Measurements from ENCODE around the gene ZNF502. TPM values are rescaled to one million over a fixed set of nuclear protein-coding genes. Genes with fewer than 3 reads are reported as not detected.

The ZNF502 gene
- total and polyA plus RNA-seq, 2 of the 13 experiments (the other 11 are each of a cell fraction or from before 2014, with no cell fraction given) = not detected

- TF ChIP-seq ZNF850 (CRISPR knock-in tag; conservative IDR thresholded peaks at IDR 0.05) (0 out of 2 replicates have a peak, but pooled peaks have one; percentile 50), ZNF317 (CRISPR knock-in tag; IDR thresholded peaks at IDR 0.05) (peak; percentile 29; the same call in 1 of the 2 replicates), ZZZ3 (CRISPR knock-in tag; IDR thresholded peaks at IDR 0.05; ENCODE audit: borderline replicate concordance) (0 out of 2 replicates have a peak, but pooled peaks have one; percentile 14), SNAI1 (CRISPR knock-in tag; IDR thresholded peaks at IDR 0.05; ENCODE audit: borderline replicate concordance) (no peak)
These were observed 48.6 kb downstream of the ZNF502 start (continued) for GRCh38 chr3:44761101-44761423.

- ChIA-PET POLR2A (interaction anchor here (0.6 to 2.9 kb wide), 3 partner anchors 32 to 1768 kb away, joined by 3 to 26 read pairs (median 4); partner anchors contain the start of gene ZNF501), CTCF (ENCODE audit: low intra/inter-chr PET ratio, low total read pairs) (no interaction called here)
- H3K36me3 ChIP-seq (replicated peaks in 1 of 2; ENCODE audit: control insufficient read depth in 1 of 2, insufficient read depth in 2 of 2, low read length in 2 of 2) = peaks cover 1 to 14% of the 10 kb centered on the region in 2 experiments; a peak in 4 of 5 replicates
- peak; percentile 90 for ATAC-seq
- H3K4me1 ChIP-seq (ENCODE audit: insufficient read depth, low read length) = peaks cover 40% of the 10 kb centered on the region
- H3K4me3 ChIP-seq (replicated peaks in 1 of 3; ENCODE audit: insufficient read depth in 1 of 3, low read depth in 2 of 3, low read length in 3 of 3) = peak within 1 kb of the TSS; percentile 61 to 94 (median 88)
- FAIRE-seq = peak; percentile 66
- no peaks in the 10 kb centered on the region for H4K20me1 ChIP-seq (ENCODE audit: insufficient read depth, low read length)
- in situ Hi-C loops (cut with HindIII; ENCODE audit: extremely low pct_ligation_motif_present, low pct_unique_long_range_greater_than_20kb) (no loop called here), intact Hi-C loops (cut with micrococcal nuclease; ENCODE audit: unreplicated experiment) (loop anchor here (2.0 to 10.0 kb wide), 2 partner anchors 33 to 227 kb away; partner anchors contain the start of gene ZNF501)
- peak within 1 kb of the TSS; percentile 80 for H3K4me2 ChIP-seq (ENCODE audit: low read depth, low read length)
- BruUV-seq (replicated peaks) = no TSS peak
- H3K79me2 ChIP-seq (ENCODE audit: insufficient read depth, low read length) = peaks cover 55% of the 10 kb centered on the region
- H3K27ac ChIP-seq (ENCODE audit: extremely low read length, insufficient read depth, low read length) = peak within 1 kb of the TSS; percentile 79
- peak within 1 kb of the TSS; percentile 89 for H2AFZ ChIP-seq (ENCODE audit: low read length)
- peak; percentile 89 for DNase-seq (ENCODE audit: low spot score)
- WGBS (ENCODE audit: low lambda C conversion rate) = 0% methylated on average over 11 of the region's 64 CpGs
- H3K9ac ChIP-seq (ENCODE audit: insufficient read depth, low read depth, low read length) = peak within 1 kb of the TSS; percentile 98
- H3K27me3 ChIP-seq (ENCODE audit: control insufficient read depth in 1 of 2, insufficient read depth in 2 of 2, low read length in 2 of 2) = no peaks in the 10 kb centered on the region; a peak in 2 of 5 replicates
- no peaks in the 10 kb centered on the region for H3K9me3 ChIP-seq (ENCODE audit: low read length)
- TF ChIP-seq, protein P1, sequence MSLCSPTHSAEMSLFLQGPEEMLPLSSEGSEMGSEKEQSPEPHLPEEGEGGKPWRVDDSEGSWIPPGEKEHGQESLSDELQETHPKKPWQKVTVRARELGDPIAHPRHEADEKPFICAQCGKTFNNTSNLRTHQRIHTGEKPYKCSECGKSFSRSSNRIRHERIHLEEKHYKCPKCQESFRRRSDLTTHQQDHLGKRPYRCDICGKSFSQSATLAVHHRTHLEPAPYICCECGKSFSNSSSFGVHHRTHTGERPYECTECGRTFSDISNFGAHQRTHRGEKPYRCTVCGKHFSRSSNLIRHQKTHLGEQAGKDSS (CRISPR knock-in tag; IDR thresholded peaks at IDR 0.05; ENCODE audit: borderline replicate concordance, low read depth) = no peak
- TF ChIP-seq ZNF280B (CRISPR knock-in tag; IDR thresholded peaks at IDR 0.05; ENCODE audit: borderline replicate concordance) (0 out of 2 replicates have a peak, but pooled peaks have one; percentile 23), HMGXB4 (CRISPR knock-in tag; IDR thresholded peaks at IDR 0.05; ENCODE audit: borderline replicate concordance in 1 of 2, low read depth in 1 of 2) (peak; percentile 77 to 87; a peak in 3 of 4 replicates), XBP1 (CRISPR knock-in tag; IDR thresholded peaks at IDR 0.05) (no peak), ZBTB1 (CRISPR knock-in tag; IDR thresholded peaks at IDR 0.05; ENCODE audit: borderline replicate concordance) (no peak), ELF4 (CRISPR knock-in tag; IDR thresholded peaks at IDR 0.05; ENCODE audit: borderline replicate concordance) (peak; percentile 67)
- TF ChIP-seq, protein P2, sequence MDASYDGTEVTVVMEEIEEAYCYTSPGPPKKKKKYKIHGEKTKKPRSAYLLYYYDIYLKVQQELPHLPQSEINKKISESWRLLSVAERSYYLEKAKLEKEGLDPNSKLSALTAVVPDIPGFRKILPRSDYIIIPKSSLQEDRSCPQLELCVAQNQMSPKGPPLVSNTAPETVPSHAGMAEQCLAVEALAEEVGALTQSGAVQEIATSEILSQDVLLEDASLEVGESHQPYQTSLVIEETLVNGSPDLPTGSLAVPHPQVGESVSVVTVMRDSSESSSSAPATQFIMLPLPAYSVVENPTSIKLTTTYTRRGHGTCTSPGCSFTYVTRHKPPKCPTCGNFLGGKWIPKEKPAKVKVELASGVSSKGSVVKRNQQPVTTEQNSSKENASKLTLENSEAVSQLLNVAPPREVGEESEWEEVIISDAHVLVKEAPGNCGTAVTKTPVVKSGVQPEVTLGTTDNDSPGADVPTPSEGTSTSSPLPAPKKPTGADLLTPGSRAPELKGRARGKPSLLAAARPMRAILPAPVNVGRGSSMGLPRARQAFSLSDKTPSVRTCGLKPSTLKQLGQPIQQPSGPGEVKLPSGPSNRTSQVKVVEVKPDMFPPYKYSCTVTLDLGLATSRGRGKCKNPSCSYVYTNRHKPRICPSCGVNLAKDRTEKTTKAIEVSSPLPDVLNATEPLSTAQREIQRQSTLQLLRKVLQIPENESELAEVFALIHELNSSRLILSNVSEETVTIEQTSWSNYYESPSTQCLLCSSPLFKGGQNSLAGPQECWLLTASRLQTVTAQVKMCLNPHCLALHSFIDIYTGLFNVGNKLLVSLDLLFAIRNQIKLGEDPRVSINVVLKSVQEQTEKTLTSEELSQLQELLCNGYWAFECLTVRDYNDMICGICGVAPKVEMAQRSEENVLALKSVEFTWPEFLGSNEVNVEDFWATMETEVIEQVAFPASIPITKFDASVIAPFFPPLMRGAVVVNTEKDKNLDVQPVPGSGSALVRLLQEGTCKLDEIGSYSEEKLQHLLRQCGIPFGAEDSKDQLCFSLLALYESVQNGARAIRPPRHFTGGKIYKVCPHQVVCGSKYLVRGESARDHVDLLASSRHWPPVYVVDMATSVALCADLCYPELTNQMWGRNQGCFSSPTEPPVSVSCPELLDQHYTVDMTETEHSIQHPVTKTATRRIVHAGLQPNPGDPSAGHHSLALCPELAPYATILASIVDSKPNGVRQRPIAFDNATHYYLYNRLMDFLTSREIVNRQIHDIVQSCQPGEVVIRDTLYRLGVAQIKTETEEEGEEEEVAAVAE (CRISPR knock-in tag; IDR thresholded peaks at IDR 0.05; ENCODE audit: borderline replicate concordance) = peak; percentile 90; the same call in 1 of the 2 replicates
These were observed 49.1 kb downstream of the ZNF502 start, which contains the start of the genes KIAA1143 and KIF15 for GRCh38 chr3:44761424-44762169. Gene KIAA1143, minus strand, starts transcription at chr3:44761619. Its CDS starts 17 bp downstream, at chr3:44761602. Gene KIF15, plus strand, starts transcription at chr3:44761794. Its CDS starts 72 bp downstream, at chr3:44761866.

Data from HepG2 (cell line).